ENCODE data around the gene UBR1. TPM values are rescaled to one million over a fixed set of nuclear protein-coding genes. Genes with fewer than 3 reads are reported as not detected.

UBR1 gene
- total RNA-seq, 2 experiments from 2014 or later = 42.6 to 45.9 TPM

DNA sequence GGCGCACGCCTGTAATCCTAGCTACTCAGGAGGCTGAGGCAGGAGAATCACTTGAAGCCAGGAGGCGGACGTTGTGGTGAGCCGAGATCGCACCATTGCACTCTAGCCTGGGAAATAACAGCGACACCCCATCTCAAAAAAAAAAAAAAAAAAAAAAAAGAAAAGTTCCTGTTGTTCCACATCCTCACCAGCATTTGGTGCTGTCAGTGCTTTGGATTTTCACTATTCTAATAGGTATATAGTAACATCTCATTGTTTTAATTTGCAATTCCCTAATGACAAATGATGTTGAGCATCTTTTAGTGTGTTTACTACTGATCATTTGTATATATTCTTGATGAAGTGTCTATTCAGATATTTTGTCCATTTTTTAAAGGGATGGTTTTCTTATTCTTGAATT lies 24.6 kb downstream of the UBR1 start:
- DNase-seq (no peak), ATAC-seq (ENCODE audit: poor library complexity) (no peak)
- Mint-ChIP-seq H3K27ac (no peak overlapping the region), H3K4me3 (no peak overlapping the region), H3K9me3 (no peaks in the 10 kb centered on the region), H3K4me1 (ENCODE audit: low read depth) (peaks cover 22% of the 10 kb centered on the region), H3K27me3 (no peaks in the 10 kb centered on the region), H3K36me3 (ENCODE audit: low read depth) (peaks cover 71% of the 10 kb centered on the region)
- Histone ChIP-seq H3K9me3 (ENCODE audit: control insufficient read depth in 1 of 2, insufficient read depth in 1 of 2, low read length in 2 of 2) (no peaks in the 10 kb centered on the region), H3K4me1 (ENCODE audit: insufficient read depth, low read length) (no peaks in the 10 kb centered on the region), H3K27me3 (ENCODE audit: control insufficient read depth in 1 of 2, insufficient read depth in 2 of 2, low read length in 2 of 2) (no peaks in the 10 kb centered on the region), H3K36me3 (ENCODE audit: insufficient read depth, low read length) (peaks cover 55% of the 10 kb centered on the region), H3K27ac (ENCODE audit: low read depth in 1 of 2, low read length in 2 of 2) (no peak overlapping the region), H3K4me3 (ENCODE audit: low read length) (no peak overlapping the region)
- intact Hi-C loops (cut with DNase I, micrococcal nuclease) = no loop called here
- ChIA-PET CTCF (no interaction called here), POLR2A (no interaction called here)
- TF ChIP-seq, protein P1, sequence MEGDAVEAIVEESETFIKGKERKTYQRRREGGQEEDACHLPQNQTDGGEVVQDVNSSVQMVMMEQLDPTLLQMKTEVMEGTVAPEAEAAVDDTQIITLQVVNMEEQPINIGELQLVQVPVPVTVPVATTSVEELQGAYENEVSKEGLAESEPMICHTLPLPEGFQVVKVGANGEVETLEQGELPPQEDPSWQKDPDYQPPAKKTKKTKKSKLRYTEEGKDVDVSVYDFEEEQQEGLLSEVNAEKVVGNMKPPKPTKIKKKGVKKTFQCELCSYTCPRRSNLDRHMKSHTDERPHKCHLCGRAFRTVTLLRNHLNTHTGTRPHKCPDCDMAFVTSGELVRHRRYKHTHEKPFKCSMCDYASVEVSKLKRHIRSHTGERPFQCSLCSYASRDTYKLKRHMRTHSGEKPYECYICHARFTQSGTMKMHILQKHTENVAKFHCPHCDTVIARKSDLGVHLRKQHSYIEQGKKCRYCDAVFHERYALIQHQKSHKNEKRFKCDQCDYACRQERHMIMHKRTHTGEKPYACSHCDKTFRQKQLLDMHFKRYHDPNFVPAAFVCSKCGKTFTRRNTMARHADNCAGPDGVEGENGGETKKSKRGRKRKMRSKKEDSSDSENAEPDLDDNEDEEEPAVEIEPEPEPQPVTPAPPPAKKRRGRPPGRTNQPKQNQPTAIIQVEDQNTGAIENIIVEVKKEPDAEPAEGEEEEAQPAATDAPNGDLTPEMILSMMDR (IDR thresholded peaks at IDR 0.05) = no peak

DNA sequence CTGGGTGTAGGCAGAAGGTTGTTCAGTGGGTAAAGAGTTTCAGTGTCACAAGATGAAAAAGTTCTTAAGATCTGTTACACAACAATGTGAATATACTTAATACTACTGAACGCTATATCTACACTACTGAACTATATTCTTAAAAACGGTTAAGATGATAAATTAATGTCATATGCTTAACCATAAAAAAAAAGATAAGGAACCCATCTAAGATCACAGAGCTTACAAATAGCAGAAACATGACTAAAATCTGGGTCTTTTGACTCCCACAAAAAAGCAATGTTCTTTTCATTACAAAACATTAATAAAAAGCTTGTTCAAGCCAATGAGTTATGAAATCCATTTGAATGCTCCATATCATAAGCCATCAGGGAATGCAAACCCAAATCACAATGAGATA lies 34.4 kb downstream of the UBR1 start:
- Mint-ChIP-seq H3K4me3 (no peak overlapping the region), H3K27me3 (no peaks in the 10 kb centered on the region), H3K9me3 (no peaks in the 10 kb centered on the region), H3K4me1 (ENCODE audit: low read depth) (no peaks in the 10 kb centered on the region), H3K36me3 (ENCODE audit: low read depth) (peaks cover 82% of the 10 kb centered on the region), H3K27ac (no peak overlapping the region)
- ATAC-seq (ENCODE audit: poor library complexity) (no peak), DNase-seq (no peak)
- ChIA-PET POLR2A (interaction anchor here (0.6 kb wide), 1 partner anchor 37 kb away, joined by 3 read pairs; no protein-coding TSS in a partner anchor), CTCF (interaction anchor here (1.2 kb wide), 1 partner anchor 14 kb away, joined by 6 read pairs; no protein-coding TSS in a partner anchor)
- H3K4me3 ChIP-seq (ENCODE audit: low read length) = no peak overlapping the region
- intact Hi-C loops (cut with DNase I, micrococcal nuclease) = no loop called here
- no peaks in the 10 kb centered on the region for H3K9me3 ChIP-seq (ENCODE audit: control insufficient read depth in 1 of 2, insufficient read depth in 1 of 2, low read length in 2 of 2)
- no peaks in the 10 kb centered on the region for H3K27me3 ChIP-seq (ENCODE audit: control insufficient read depth in 1 of 2, insufficient read depth in 2 of 2, low read length in 2 of 2)
- TF ChIP-seq, protein P1 (IDR thresholded peaks at IDR 0.05) = no peak
- peaks cover 67% of the 10 kb centered on the region for H3K36me3 ChIP-seq (ENCODE audit: insufficient read depth, low read length)
- no peaks in the 10 kb centered on the region for H3K4me1 ChIP-seq (ENCODE audit: insufficient read depth, low read length)
- no peak overlapping the region for H3K27ac ChIP-seq (ENCODE audit: low read depth in 1 of 2, low read length in 2 of 2)

DNA sequence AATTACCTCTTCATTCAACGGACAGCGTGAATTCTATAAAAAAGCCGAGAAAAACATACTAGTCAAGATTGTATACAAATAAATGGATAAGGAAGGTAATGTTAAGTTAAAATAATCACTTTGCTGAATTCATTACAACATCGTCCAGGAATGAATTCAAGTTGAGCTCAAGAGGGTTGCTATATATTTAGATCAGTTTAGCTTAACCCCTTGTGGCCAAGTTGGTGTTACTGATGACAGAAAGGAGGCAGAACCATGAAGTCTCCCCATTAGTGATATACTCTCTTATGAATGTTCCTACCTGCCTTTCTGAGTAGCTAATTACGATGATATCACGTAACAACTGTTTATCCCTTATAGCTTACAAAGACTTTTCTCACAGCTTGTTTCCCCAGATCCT lies 34.9 kb downstream of the UBR1 start:
- H3K4me3 Mint-ChIP-seq = no peak overlapping the region
- POLR2A ChIA-PET = interaction anchor here (0.6 kb wide), 1 partner anchor 36 kb away, joined by 3 read pairs; no protein-coding TSS in a partner anchor
- TF ChIP-seq, protein P1 (IDR thresholded peaks at IDR 0.05) = no peak
- no peak for DNase-seq
- H3K27me3 ChIP-seq (ENCODE audit: control insufficient read depth in 1 of 2, insufficient read depth in 2 of 2, low read length in 2 of 2) = no peaks in the 10 kb centered on the region
- no peaks in the 10 kb centered on the region for H3K9me3 Mint-ChIP-seq
- ATAC-seq (ENCODE audit: poor library complexity) = no peak
- H3K36me3 ChIP-seq (ENCODE audit: insufficient read depth, low read length) = peaks cover 71% of the 10 kb centered on the region
- CTCF ChIA-PET = interaction anchor here (1.2 kb wide), 1 partner anchor 15 kb away, joined by 6 read pairs; no protein-coding TSS in a partner anchor
- H3K27ac ChIP-seq (ENCODE audit: low read depth in 1 of 2, low read length in 2 of 2) = no peak overlapping the region
- no peak overlapping the region for H3K4me3 ChIP-seq (ENCODE audit: low read length)
- no peaks in the 10 kb centered on the region for H3K4me1 Mint-ChIP-seq (ENCODE audit: low read depth)
- peaks cover 87% of the 10 kb centered on the region for H3K36me3 Mint-ChIP-seq (ENCODE audit: low read depth)
- no peaks in the 10 kb centered on the region for H3K27me3 Mint-ChIP-seq
- H3K9me3 ChIP-seq (ENCODE audit: control insufficient read depth in 1 of 2, insufficient read depth in 1 of 2, low read length in 2 of 2) = no peaks in the 10 kb centered on the region
- intact Hi-C loops (cut with DNase I, micrococcal nuclease) = no loop called here
- H3K27ac Mint-ChIP-seq = no peak overlapping the region
- no peaks in the 10 kb centered on the region for H3K4me1 ChIP-seq (ENCODE audit: insufficient read depth, low read length)
